Smooth muscle cell (in vitro differentiated cells): ENCODE data around the gene FSTL4. TPM values are rescaled to one million over a fixed set of nuclear protein-coding genes. Genes with fewer than 3 reads are reported as not detected.

ENCODE experiments used
- DNase-seq: peaks from one replicate; lab custom pipeline; 2025; ENCODE audit not compliant: unreplicated experiment; lab: John Stamatoyannopoulos, UW
- H2AFZ ChIP-seq: fragments of 200-600 bp; sonication (generic); 2 replicates; pipeline ENCODE4 v1.6.0; 2016; ENCODE audit warnings: antibody characterized with exemption, low read depth, mild to moderate bottlenecking
- H3F3A ChIP-seq: fragments of 200-600 bp; sonication (generic); 2 replicates; pipeline ENCODE4 v1.6.0; 2017; ENCODE audit warnings: antibody characterized with exemption, low read depth
- H3K27ac ChIP-seq: fragments of 200-600 bp; sonication (generic); 2 replicates; pipeline ENCODE4 v1.5.1; 2016; ENCODE audit warnings: low read depth, mild to moderate bottlenecking
- H3K27me3 ChIP-seq: fragments of 200-600 bp; sonication (generic); 2 replicates; pipeline ENCODE4 v1.6.1; 2016; ENCODE audit warnings: low read depth, mild to moderate bottlenecking
- H3K36me3 ChIP-seq: fragments of 200-600 bp; sonication (generic); 2 replicates; pipeline ENCODE4 v1.5.1; 2016; ENCODE audit warnings: low read depth
- H3K4me1 ChIP-seq: fragments of 200-600 bp; sonication (generic); 2 replicates; pipeline ENCODE4 v1.5.1; 2016; ENCODE audit warnings: low read depth
- H3K4me2 ChIP-seq: fragments of 200-600 bp; sonication (generic); 2 replicates; pipeline ENCODE4 v1.6.0; 2016; ENCODE audit warnings: mild to moderate bottlenecking
- H3K4me3 ChIP-seq: fragments of 200-600 bp; sonication (generic); 2 replicates; pipeline ENCODE4 v1.5.1; 2016; ENCODE audit warnings: mild to moderate bottlenecking
- H3K79me2 ChIP-seq: fragments of 200-600 bp; sonication (generic); 2 replicates; pipeline ENCODE4 v1.6.0; 2016; ENCODE audit warnings: low read depth, mild to moderate bottlenecking
- H3K9ac ChIP-seq: fragments of 200-600 bp; sonication (generic); 2 replicates; pipeline ENCODE4 v1.6.0; 2016; ENCODE audit warnings: low read depth
- H3K9me3 ChIP-seq: fragments of 200-600 bp; sonication (generic); replicated peaks from 2 replicates; pipeline ENCODE4 v1.5.1; 2016; ENCODE audit warnings: low read depth
- H4K20me1 ChIP-seq: fragments of 200-600 bp; sonication (generic); 2 replicates; pipeline ENCODE4 v1.6.0; 2016; ENCODE audit warnings: low read depth
- CTCF ChIP-seq: fragments of 200-600 bp; sonication (generic); IDR thresholded peaks from 2 replicates; pipeline ENCODE4 v1.5.1; 2017; ENCODE audit warnings: borderline replicate concordance, mild to moderate bottlenecking, antibody characterized with exemption; ENCODE audit not compliant: insufficient read depth, poor library complexity, severe bottlenecking
- WGBS: methylation state at CpG from one replicate; pipeline ENCODE4 v1.1.7; 2016; ENCODE audit warnings: low lambda C conversion rate; 5-methylcytosine and 5-hydroxymethylcytosine counted together
- polyA plus RNA-seq: library from polyadenylated mRNA; unstranded; fragments of >200 nt; fragmentation: Nextera tagmentation; extraction: Ambion mirVana; gene quantifications from 2 replicates; pipeline ENCODE4 v1.2.1, GENCODE V29; 2016
- total RNA-seq: library from RNA; depleted of rRNA; stranded (reverse); fragments of >200 nt; gene quantifications from 2 replicates; pipeline ENCODE4 v1.2.3, GENCODE V29; 2014

FSTL4 gene
- total and polyA plus RNA-seq, 2 experiments from 2014 or later, result 0.49 TPM; not detected in 1

GRCh38 chr5:133357758-133358157, 254.6 kb downstream of the FSTL4 start:
- H3K79me2 ChIP-seq, result no peaks in the 10 kb centered on the region
- peaks cover 10% of the 10 kb centered on the region for H3K4me1 ChIP-seq
- peak overlapping the region; percentile 57 for H2AFZ ChIP-seq
- no peak overlapping the region for H3K4me3 ChIP-seq
- H3K36me3 ChIP-seq, result no peaks in the 10 kb centered on the region
- no peaks in the 10 kb centered on the region for H3K27me3 ChIP-seq
- no peaks in the 10 kb centered on the region for H3K9me3 ChIP-seq
- H4K20me1 ChIP-seq, result no peaks in the 10 kb centered on the region
- DNase-seq, result no peak
- H3K4me2 ChIP-seq, result no peak overlapping the region
- no peak overlapping the region for H3K9ac ChIP-seq
- WGBS, result 100% methylated on average over 4 of the region's 4 CpGs
- no peak overlapping the region for H3K27ac ChIP-seq
- TF ChIP-seq CTCF, result no peak
- no peaks in the 10 kb centered on the region for H3F3A ChIP-seq

GRCh38 chr5:133356984-133357421, 255.3 kb downstream of the FSTL4 start:
- 64% methylated on average over 4 of the region's 4 CpGs for WGBS
- Histone ChIP-seq H3K9me3 (no peaks in the 10 kb centered on the region), H3K4me1 (peaks cover 10% of the 10 kb centered on the region), H3K4me3 (no peak overlapping the region), H3K79me2 (no peaks in the 10 kb centered on the region), H3K27me3 (no peaks in the 10 kb centered on the region), H4K20me1 (no peaks in the 10 kb centered on the region), H3K4me2 (no peak overlapping the region), H3F3A (no peaks in the 10 kb centered on the region), H3K9ac (no peak overlapping the region), H3K36me3 (no peaks in the 10 kb centered on the region), H2AFZ (peak overlapping the region; percentile 57), H3K27ac (no peak overlapping the region)
- DNase-seq, result no peak
- no peak for TF ChIP-seq CTCF

- no peak overlapping the region for H2AFZ ChIP-seq
- H3K79me2 ChIP-seq, result no peaks in the 10 kb centered on the region
- no peaks in the 10 kb centered on the region for H4K20me1 ChIP-seq
- no peak overlapping the region for H3K27ac ChIP-seq
- TF ChIP-seq CTCF, result no peak
- no peaks in the 10 kb centered on the region for H3K9me3 ChIP-seq
- H3K4me2 ChIP-seq, result no peak overlapping the region
- 94% methylated on average over 5 of the region's 5 CpGs for WGBS
- H3K36me3 ChIP-seq, result no peaks in the 10 kb centered on the region
- H3F3A ChIP-seq, result no peaks in the 10 kb centered on the region
- no peak overlapping the region for H3K9ac ChIP-seq
- H3K27me3 ChIP-seq, result no peaks in the 10 kb centered on the region
- DNase-seq, result no peak
- no peak overlapping the region for H3K4me3 ChIP-seq
- peaks cover 10% of the 10 kb centered on the region for H3K4me1 ChIP-seq
Observed at GRCh38 chr5:133356396-133356983, 255.9 kb downstream of the FSTL4 start.
